HepG2 (cell line): Measurements from ENCODE around the gene PBX2. TPM values are rescaled to one million over a fixed set of nuclear protein-coding genes. Genes with fewer than 3 reads are reported as not detected.
A peak's percentile ranks its signal among the peaks of the same experiment; 100 is the strongest.

Experiments used
- CCAR2 ChIP-seq: fragments of 200-400 bp; formaldehyde crosslinking; optimal IDR thresholded peaks from 2 replicates; pipeline ENCODE3; 2018; ENCODE audit warnings: low read depth, mild to moderate bottlenecking, low read length, moderate library complexity
- HHEX ChIP-seq: IDR thresholded peaks from 2 replicates; pipeline ENCODE4 v1.6.1; 2016; ENCODE audit warnings: control low read depth
- HMGA1 ChIP-seq: sonication (generic); formaldehyde crosslinking; conservative IDR thresholded peaks from 2 replicates; pipeline ENCODE4 v1.4.0; 2020; ENCODE audit warnings: missing genetic modification reagents
- POLR2AphosphoS5 ChIP-seq: IDR thresholded peaks from 2 replicates; pipeline ENCODE4 v1.6.1; 2012; ENCODE audit warnings: low read depth, low read length
- RARA ChIP-seq: IDR thresholded peaks from 2 replicates; pipeline ENCODE4 v1.6.1; 2016; ENCODE audit warnings: missing genetic modification reagents, missing compliant biosample characterization
- SAP130 ChIP-seq: IDR thresholded peaks from 2 replicates; pipeline ENCODE4 v1.6.1; 2016; ENCODE audit warnings: low read depth
- SOX6 ChIP-seq, 2 experiments: fragments of 450-650 bp in 1 of 2; sonication (generic) in 1 of 2; formaldehyde crosslinking in 1 of 2; IDR thresholded peaks; 2 replicates each; pipeline versions ENCODE4 v1.4.0 to v1.6.1; 2017 to 2020; ENCODE audit warnings: antibody characterized with exemption in 1 of 2, mild to moderate bottlenecking in 1 of 2, missing genetic modification reagents in 1 of 2
- TEAD3 ChIP-seq: optimal IDR thresholded peaks from 2 replicates; pipeline ENCODE3; 2016; ENCODE audit warnings: borderline replicate concordance
- TOE1 ChIP-seq: sonication (generic); formaldehyde crosslinking; IDR thresholded peaks from 2 replicates; pipeline ENCODE4 v1.4.0; 2020; ENCODE audit warnings: mild to moderate bottlenecking, missing genetic modification reagents
- ZBTB20 ChIP-seq: sonication (generic); formaldehyde crosslinking; IDR thresholded peaks from 2 replicates; pipeline ENCODE4 v1.8.1; 2023; ENCODE audit warnings: missing genetic modification reagents, low read depth, mild to moderate bottlenecking, borderline replicate concordance
- ZC3H13 ChIP-seq: sonication (generic); formaldehyde crosslinking; IDR thresholded peaks from 2 replicates; pipeline ENCODE4 v1.8.1; 2023; ENCODE audit warnings: mild to moderate bottlenecking, missing genetic modification reagents, moderate library complexity
- ZMYM4 ChIP-seq: sonication (generic); formaldehyde crosslinking; IDR thresholded peaks from 2 replicates; pipeline ENCODE4 v1.8.1; 2023; ENCODE audit warnings: mild to moderate bottlenecking, missing genetic modification reagents
- ZNF30 ChIP-seq: sonication (generic); formaldehyde crosslinking; IDR thresholded peaks from 2 replicates; pipeline ENCODE4 v1.5.0; 2020; ENCODE audit warnings: mild to moderate bottlenecking, missing genetic modification reagents
- ZNF607 ChIP-seq: sonication (generic); formaldehyde crosslinking; IDR thresholded peaks from 2 replicates; pipeline ENCODE4 v1.5.1; 2020; ENCODE audit warnings: missing genetic modification reagents, mild to moderate bottlenecking, borderline replicate concordance
- ZNF614 ChIP-seq: IDR thresholded peaks from 2 replicates; pipeline ENCODE4 v1.6.1; 2018; ENCODE audit warnings: missing biosample characterization, missing genetic modification reagents, inconsistent platforms, borderline replicate concordance
- ZNF792 ChIP-seq: IDR thresholded peaks from 2 replicates; pipeline ENCODE4 v1.6.1; 2016
- polyA plus RNA-seq, 8 experiments: library from polyadenylated mRNA; depleted of rRNA in 3 of 8; stranded (reverse) in 7 of 8; unstranded in 1 of 8; fragments of >200 nt; fragmentation: Illumina TruSeq in 4 of 8; extraction: Trizol in 4 of 8; gene quantifications; 2 replicates each; pipeline versions ENCODE4 v1.2.1 to v1.2.3, GENCODE V29; 2011 to 2016; ENCODE audit warnings: low read depth in 4 of 8, missing spikeins in 1 of 8, mixed read lengths in 1 of 8; ENCODE audit not compliant: insufficient read depth in 1 of 8
- total RNA-seq, 5 experiments: library from RNA; depleted of rRNA; stranded (reverse); fragments of >200 nt; fragmentation: Illumina TruSeq; extraction: Trizol; gene quantifications; 2 replicates each; pipeline ENCODE4 v1.2.3, GENCODE V29; 2016; ENCODE audit warnings: low read depth in 1 of 5
- TF ChIP-seq, protein P1 (sequence below), 2 experiments: fragments of 450-650 bp in 1 of 2; sonication (generic) in 1 of 2; formaldehyde crosslinking in 1 of 2; IDR thresholded peaks; 2 replicates each; pipeline versions ENCODE4 v1.6.1 to v1.8.0; 2016 to 2022; ENCODE audit warnings: antibody characterized with exemption in 1 of 2, mild to moderate bottlenecking in 1 of 2, missing genetic modification reagents in 1 of 2
- TF ChIP-seq, protein P2 (sequence below): sonication (generic); formaldehyde crosslinking; conservative IDR thresholded peaks from 2 replicates; pipeline ENCODE4 v1.8.1; 2023; ENCODE audit warnings: missing genetic modification reagents

Gene PBX2
- total and polyA plus RNA-seq, 2 of the 13 experiments (the other 11 are each of a cell fraction or from before 2014, with no cell fraction given) = 42.3 to 77.8 TPM

DNA sequence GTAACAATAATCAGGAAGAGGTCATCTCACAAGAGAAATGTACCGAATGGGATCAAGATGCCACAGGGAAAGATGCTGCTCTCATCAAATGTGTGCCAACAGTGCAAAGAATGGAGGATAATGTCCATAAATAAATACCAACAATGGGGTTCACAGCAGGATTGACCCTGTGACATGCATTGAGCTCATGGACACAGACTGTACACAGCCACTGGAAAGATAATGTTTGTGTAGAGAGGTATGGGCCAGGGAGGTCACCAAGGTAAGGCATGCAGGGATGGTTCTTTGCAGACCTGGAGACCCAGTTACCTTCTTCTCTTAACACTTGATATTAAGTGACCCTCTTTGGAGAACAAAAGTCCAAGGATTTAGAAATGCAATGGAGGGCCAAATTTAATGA is 15.6 kb downstream of the PBX2 start (continued):
- TF ChIP-seq, protein P1, sequence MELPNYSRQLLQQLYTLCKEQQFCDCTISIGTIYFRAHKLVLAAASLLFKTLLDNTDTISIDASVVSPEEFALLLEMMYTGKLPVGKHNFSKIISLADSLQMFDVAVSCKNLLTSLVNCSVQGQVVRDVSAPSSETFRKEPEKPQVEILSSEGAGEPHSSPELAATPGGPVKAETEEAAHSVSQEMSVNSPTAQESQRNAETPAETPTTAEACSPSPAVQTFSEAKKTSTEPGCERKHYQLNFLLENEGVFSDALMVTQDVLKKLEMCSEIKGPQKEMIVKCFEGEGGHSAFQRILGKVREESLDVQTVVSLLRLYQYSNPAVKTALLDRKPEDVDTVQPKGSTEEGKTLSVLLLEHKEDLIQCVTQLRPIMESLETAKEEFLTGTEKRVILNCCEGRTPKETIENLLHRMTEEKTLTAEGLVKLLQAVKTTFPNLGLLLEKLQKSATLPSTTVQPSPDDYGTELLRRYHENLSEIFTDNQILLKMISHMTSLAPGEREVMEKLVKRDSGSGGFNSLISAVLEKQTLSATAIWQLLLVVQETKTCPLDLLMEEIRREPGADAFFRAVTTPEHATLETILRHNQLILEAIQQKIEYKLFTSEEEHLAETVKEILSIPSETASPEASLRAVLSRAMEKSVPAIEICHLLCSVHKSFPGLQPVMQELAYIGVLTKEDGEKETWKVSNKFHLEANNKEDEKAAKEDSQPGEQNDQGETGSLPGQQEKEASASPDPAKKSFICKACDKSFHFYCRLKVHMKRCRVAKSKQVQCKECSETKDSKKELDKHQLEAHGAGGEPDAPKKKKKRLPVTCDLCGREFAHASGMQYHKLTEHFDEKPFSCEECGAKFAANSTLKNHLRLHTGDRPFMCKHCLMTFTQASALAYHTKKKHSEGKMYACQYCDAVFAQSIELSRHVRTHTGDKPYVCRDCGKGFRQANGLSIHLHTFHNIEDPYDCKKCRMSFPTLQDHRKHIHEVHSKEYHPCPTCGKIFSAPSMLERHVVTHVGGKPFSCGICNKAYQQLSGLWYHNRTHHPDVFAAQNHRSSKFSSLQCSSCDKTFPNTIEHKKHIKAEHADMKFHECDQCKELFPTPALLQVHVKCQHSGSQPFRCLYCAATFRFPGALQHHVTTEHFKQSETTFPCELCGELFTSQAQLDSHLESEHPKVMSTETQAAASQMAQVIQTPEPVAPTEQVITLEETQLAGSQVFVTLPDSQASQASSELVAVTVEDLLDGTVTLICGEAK (IDR thresholded peaks at IDR 0.05) = no peak
- TF ChIP-seq, protein P1 (CRISPR knock-in tag; IDR thresholded peaks at IDR 0.05) = no peak
- TF ChIP-seq ZNF607 (CRISPR knock-in tag) (no peak), HMGA1 (no peak), ZMYM4 (peak; percentile 21; the same call in 1 of the 2 replicates), ZNF792 (CRISPR knock-in tag) (no peak), SAP130 (CRISPR knock-in tag) (peak; percentile 56), CCAR2 (no peak), RARA (peak; percentile 73), ZNF614 (no peak), ZNF30 (CRISPR knock-in tag) (no peak), ZC3H13 (CRISPR knock-in tag) (no peak), ZBTB20 (CRISPR knock-in tag) (no peak), SOX6 (IDR thresholded peaks at IDR 0.05) (no peak), SOX6 (CRISPR knock-in tag; IDR thresholded peaks at IDR 0.05) (peak; percentile 73), POLR2AphosphoS5 (no peak), TEAD3 (CRISPR knock-in tag) (peak; percentile 13), HHEX (CRISPR knock-in tag) (no peak), TOE1 (no peak)
- TF ChIP-seq, protein P2, sequence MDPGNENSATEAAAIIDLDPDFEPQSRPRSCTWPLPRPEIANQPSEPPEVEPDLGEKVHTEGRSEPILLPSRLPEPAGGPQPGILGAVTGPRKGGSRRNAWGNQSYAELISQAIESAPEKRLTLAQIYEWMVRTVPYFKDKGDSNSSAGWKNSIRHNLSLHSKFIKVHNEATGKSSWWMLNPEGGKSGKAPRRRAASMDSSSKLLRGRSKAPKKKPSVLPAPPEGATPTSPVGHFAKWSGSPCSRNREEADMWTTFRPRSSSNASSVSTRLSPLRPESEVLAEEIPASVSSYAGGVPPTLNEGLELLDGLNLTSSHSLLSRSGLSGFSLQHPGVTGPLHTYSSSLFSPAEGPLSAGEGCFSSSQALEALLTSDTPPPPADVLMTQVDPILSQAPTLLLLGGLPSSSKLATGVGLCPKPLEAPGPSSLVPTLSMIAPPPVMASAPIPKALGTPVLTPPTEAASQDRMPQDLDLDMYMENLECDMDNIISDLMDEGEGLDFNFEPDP (CRISPR knock-in tag) = no peak
